HL-60 (cell line): ENCODE measurements around the gene OR6S1.

Source experiments
- DNase-seq, 2 experiments: peaks; one replicate each; pipeline ENCODE4 v3.0.0-alpha.2; 2010 to 2020; ENCODE audit warnings: low read depth in 1 of 2, low spot score in 1 of 2
- H3K27ac ChIP-seq: fragments of 250-450 bp; sonication (Bioruptor Pico); replicated peaks from 2 replicates; pipeline ENCODE4 v1.5.1; 2020; ENCODE audit warnings: mild to moderate bottlenecking, moderate library complexity
- H3K27me3 ChIP-seq: fragments of 250-450 bp; sonication (Bioruptor Pico); 2 replicates; pipeline ENCODE4 v1.5.1; 2021; ENCODE audit warnings: mild to moderate bottlenecking, moderate library complexity; ENCODE audit not compliant: insufficient read depth, poor library complexity, severe bottlenecking
- H3K4me3 ChIP-seq: replicated peaks from 2 replicates; pipeline ENCODE4 v1.5.1; 2011; ENCODE audit warnings: mild to moderate bottlenecking, control low read depth, low read length; ENCODE audit not compliant: insufficient read depth
- GABPA ChIP-seq: IDR thresholded peaks from 2 replicates; pipeline ENCODE4 v1.6.1; 2012; ENCODE audit warnings: low read depth
- POLR2AphosphoS5 ChIP-seq: IDR thresholded peaks from 2 replicates; pipeline ENCODE4 v1.6.1; 2012; ENCODE audit warnings: low read depth
- SPI1 ChIP-seq: IDR thresholded peaks from 2 replicates; pipeline ENCODE4 v1.6.1; 2012; ENCODE audit warnings: low read depth, mild to moderate bottlenecking, borderline replicate concordance
- long read RNA-seq: library from polyadenylated mRNA; unstranded; transcript quantifications from one replicate; pipeline ENCODE4 v2.0.0, GENCODE V29; 2020
- TF ChIP-seq, protein P1 (sequence below): IDR thresholded peaks from one replicate; pipeline ENCODE4 v1.5.1; 2011; ENCODE audit warnings: low read length, control low read depth, inconsistent platforms; ENCODE audit not compliant: insufficient read depth
- TF ChIP-seq, protein P2 (sequence below): IDR thresholded peaks from 2 replicates; pipeline ENCODE4 v1.6.1; 2012; ENCODE audit warnings: low read depth; ENCODE audit not compliant: insufficient replicate concordance

The OR6S1 gene, protein sequence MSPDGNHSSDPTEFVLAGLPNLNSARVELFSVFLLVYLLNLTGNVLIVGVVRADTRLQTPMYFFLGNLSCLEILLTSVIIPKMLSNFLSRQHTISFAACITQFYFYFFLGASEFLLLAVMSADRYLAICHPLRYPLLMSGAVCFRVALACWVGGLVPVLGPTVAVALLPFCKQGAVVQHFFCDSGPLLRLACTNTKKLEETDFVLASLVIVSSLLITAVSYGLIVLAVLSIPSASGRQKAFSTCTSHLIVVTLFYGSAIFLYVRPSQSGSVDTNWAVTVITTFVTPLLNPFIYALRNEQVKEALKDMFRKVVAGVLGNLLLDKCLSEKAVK
- long read RNA-seq: 0 reads

DNA sequence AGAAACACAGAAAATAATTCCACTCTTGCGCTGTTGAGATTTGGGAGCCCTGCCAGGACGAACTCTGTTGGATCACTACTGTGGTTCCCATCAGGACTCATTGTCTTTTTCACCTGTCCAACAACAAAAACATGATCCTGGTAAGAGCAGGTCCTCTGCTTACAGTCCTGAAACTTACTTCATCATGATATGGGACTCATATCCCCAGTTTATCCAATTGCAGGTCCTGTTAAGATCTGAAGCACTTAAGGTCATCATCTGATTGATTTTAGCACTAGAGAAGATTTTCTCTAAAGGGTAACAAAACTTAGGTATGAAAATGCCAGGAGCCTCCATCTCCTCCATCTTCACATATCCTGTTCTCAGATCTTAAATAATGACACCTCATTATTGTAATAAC lies at the start of gene OR6S1:
TSS of gene OR6S1 (minus strand) at position 101 of the 400 bp plus-strand sequence. CDS start at position 101, 0 bp downstream.
- DNase-seq: no peak
- Histone ChIP-seq H3K4me3 (no peak within 1 kb of the TSS), H3K27me3 (peaks cover 8% of the 10 kb centered on the region), H3K27ac (no peak within 1 kb of the TSS)
- TF ChIP-seq, protein P1, sequence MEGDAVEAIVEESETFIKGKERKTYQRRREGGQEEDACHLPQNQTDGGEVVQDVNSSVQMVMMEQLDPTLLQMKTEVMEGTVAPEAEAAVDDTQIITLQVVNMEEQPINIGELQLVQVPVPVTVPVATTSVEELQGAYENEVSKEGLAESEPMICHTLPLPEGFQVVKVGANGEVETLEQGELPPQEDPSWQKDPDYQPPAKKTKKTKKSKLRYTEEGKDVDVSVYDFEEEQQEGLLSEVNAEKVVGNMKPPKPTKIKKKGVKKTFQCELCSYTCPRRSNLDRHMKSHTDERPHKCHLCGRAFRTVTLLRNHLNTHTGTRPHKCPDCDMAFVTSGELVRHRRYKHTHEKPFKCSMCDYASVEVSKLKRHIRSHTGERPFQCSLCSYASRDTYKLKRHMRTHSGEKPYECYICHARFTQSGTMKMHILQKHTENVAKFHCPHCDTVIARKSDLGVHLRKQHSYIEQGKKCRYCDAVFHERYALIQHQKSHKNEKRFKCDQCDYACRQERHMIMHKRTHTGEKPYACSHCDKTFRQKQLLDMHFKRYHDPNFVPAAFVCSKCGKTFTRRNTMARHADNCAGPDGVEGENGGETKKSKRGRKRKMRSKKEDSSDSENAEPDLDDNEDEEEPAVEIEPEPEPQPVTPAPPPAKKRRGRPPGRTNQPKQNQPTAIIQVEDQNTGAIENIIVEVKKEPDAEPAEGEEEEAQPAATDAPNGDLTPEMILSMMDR: no peak
- TF ChIP-seq POLR2AphosphoS5 (no peak), SPI1 (no peak), GABPA (no peak)
- TF ChIP-seq, protein P2, sequence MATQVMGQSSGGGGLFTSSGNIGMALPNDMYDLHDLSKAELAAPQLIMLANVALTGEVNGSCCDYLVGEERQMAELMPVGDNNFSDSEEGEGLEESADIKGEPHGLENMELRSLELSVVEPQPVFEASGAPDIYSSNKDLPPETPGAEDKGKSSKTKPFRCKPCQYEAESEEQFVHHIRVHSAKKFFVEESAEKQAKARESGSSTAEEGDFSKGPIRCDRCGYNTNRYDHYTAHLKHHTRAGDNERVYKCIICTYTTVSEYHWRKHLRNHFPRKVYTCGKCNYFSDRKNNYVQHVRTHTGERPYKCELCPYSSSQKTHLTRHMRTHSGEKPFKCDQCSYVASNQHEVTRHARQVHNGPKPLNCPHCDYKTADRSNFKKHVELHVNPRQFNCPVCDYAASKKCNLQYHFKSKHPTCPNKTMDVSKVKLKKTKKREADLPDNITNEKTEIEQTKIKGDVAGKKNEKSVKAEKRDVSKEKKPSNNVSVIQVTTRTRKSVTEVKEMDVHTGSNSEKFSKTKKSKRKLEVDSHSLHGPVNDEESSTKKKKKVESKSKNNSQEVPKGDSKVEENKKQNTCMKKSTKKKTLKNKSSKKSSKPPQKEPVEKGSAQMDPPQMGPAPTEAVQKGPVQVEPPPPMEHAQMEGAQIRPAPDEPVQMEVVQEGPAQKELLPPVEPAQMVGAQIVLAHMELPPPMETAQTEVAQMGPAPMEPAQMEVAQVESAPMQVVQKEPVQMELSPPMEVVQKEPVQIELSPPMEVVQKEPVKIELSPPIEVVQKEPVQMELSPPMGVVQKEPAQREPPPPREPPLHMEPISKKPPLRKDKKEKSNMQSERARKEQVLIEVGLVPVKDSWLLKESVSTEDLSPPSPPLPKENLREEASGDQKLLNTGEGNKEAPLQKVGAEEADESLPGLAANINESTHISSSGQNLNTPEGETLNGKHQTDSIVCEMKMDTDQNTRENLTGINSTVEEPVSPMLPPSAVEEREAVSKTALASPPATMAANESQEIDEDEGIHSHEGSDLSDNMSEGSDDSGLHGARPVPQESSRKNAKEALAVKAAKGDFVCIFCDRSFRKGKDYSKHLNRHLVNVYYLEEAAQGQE: no peak

- no peak overlapping the region for H3K27ac ChIP-seq
- TF ChIP-seq GABPA (no peak), SPI1 (no peak; the same call in 1 of the 2 replicates), POLR2AphosphoS5 (no peak)
- TF ChIP-seq, protein P1: peak; percentile 84
- TF ChIP-seq, protein P2: no peak
- no peaks in the 10 kb centered on the region for H3K27me3 ChIP-seq
- no peak overlapping the region for H3K4me3 ChIP-seq
- DNase-seq: peak; percentile 49 to 67
Observed at GRCh38 chr14:20690848-20691640, 49.6 kb upstream of the OR6S1 start.

DNA sequence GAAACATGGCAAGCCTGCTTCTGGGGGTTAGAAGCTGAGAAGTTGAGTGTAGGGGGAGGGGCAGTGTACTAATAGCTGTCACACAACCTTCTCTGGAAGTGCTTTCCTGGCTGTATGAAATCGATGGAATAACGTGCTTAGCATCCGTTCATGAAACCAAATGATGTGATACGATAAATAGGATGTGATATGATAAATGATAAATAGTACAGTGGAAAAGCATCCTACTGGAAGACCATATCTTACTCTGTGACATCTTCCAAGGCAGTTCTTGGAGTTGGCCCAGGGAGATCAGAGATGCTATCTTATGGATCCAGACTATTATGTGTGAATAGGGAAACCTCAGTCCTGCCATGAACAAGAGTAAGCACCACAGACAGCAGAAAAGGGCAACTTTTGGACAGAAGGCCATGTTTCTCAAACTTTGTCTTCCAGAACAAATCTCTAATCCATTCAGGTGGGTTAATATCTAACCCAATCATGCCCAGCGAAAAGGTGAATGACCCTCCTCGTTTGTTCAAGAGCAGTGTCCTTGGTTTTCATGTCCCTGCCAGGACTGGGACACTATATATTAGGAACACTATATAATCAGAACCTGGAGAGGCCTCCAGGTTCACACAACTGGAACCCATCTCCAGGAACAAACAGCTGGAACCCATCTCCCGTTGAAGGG lies 46.8 kb upstream of the OR6S1 start, which contains the start of gene ANG:
TSS of gene ANG (plus strand) at position 598 of the 673 bp plus-strand sequence. CDS start 4,801 bp downstream, outside the sequence.
- Histone ChIP-seq H3K27me3 (no peaks in the 10 kb centered on the region), H3K27ac (no peak within 1 kb of the TSS), H3K4me3 (no peak within 1 kb of the TSS)
- DNase-seq: no peak
- TF ChIP-seq SPI1 (no peak), POLR2AphosphoS5 (no peak), GABPA (no peak)
- TF ChIP-seq, protein P2: no peak
- TF ChIP-seq, protein P1: no peak
